Measurements from ENCODE around the gene ARHGAP23. TPM values are rescaled to one million over a fixed set of nuclear protein-coding genes. Genes with fewer than 3 reads are reported as not detected.

The ARHGAP23 gene
- total RNA-seq, 2 experiments from 2014 or later: 0.73 TPM; not detected in 1

GRCh38 chr17:38541281-38541680, 113.0 kb downstream of the ARHGAP23 start:
- no peaks in the 10 kb centered on the region for H3K9me3 Mint-ChIP-seq
- peaks cover 0 to 7% of the 10 kb centered on the region in 2 experiments for H3K27me3 ChIP-seq (ENCODE audit: control insufficient read depth in 1 of 2, insufficient read depth in 2 of 2, low read length in 2 of 2)
- no peaks in the 10 kb centered on the region for H3K36me3 Mint-ChIP-seq (ENCODE audit: low read depth)

DNA sequence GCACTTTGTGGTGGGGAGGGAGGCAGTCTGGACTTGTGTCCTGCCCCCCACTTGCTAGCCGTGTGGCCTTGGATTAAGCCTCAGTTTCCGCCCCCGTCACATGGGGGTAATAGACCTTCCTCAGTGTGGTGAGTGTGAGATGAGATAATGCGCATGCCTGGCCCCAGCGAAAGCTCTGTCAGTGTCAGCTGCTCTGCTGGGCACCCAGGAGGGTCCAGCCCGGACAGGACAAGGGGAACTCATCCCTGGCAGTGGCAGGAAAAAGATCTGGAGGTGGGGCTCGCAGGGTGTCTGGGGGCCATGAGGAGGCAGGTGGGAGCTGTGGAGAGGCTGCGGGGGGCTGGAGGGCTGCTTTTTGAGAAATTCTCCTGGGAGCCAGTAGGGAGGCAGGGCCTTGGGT, 114.0 kb downstream of the ARHGAP23 start:
- no peak overlapping the region for H3K4me3 ChIP-seq (ENCODE audit: low read length)
- no peaks in the 10 kb centered on the region for H3K4me1 ChIP-seq (ENCODE audit: insufficient read depth, low read length)
- Mint-ChIP-seq H3K27ac (no peak overlapping the region), H3K27me3 (peaks cover 21% of the 10 kb centered on the region), H3K36me3 (ENCODE audit: low read depth) (no peaks in the 10 kb centered on the region), H3K4me3 (no peak overlapping the region), H3K9me3 (no peaks in the 10 kb centered on the region), H3K4me1 (ENCODE audit: low read depth) (no peaks in the 10 kb centered on the region)
- no peak for TF ChIP-seq CTCF (IDR thresholded peaks at IDR 0.05)
- no peak for DNase-seq
- H3K27me3 ChIP-seq (ENCODE audit: control insufficient read depth in 1 of 2, insufficient read depth in 2 of 2, low read length in 2 of 2): peaks cover 0 to 7% of the 10 kb centered on the region in 2 experiments
- H3K36me3 ChIP-seq (ENCODE audit: insufficient read depth, low read length): no peaks in the 10 kb centered on the region
- ATAC-seq (ENCODE audit: poor library complexity): no peak
- POLR2A ChIA-PET: no interaction called here
- H3K9me3 ChIP-seq (ENCODE audit: control insufficient read depth in 1 of 2, insufficient read depth in 1 of 2, low read length in 2 of 2): no peaks in the 10 kb centered on the region
- CTCF ChIA-PET: no interaction called here
- no peak overlapping the region for H3K27ac ChIP-seq (ENCODE audit: low read depth in 1 of 2, low read length in 2 of 2)
- intact Hi-C loops (cut with DNase I, micrococcal nuclease): no loop called here

More at GRCh38 chr17:38541281-38541680, 113.0 kb downstream of the ARHGAP23 start:
- ChIA-PET POLR2A (no interaction called here), CTCF (no interaction called here)
- Mint-ChIP-seq H3K4me1 (ENCODE audit: low read depth) (no peaks in the 10 kb centered on the region), H3K4me3 (no peak overlapping the region), H3K27ac (no peak overlapping the region), H3K27me3 (peaks cover 17% of the 10 kb centered on the region)
- H3K9me3 ChIP-seq (ENCODE audit: control insufficient read depth in 1 of 2, insufficient read depth in 1 of 2, low read length in 2 of 2): no peaks in the 10 kb centered on the region
- DNase-seq: no peak
- no peak for TF ChIP-seq CTCF (IDR thresholded peaks at IDR 0.05)
- H3K27ac ChIP-seq (ENCODE audit: low read depth in 1 of 2, low read length in 2 of 2): no peak overlapping the region
- no peak overlapping the region for H3K4me3 ChIP-seq (ENCODE audit: low read length)
- no peaks in the 10 kb centered on the region for H3K36me3 ChIP-seq (ENCODE audit: insufficient read depth, low read length)
- no peak for ATAC-seq (ENCODE audit: poor library complexity)
- H3K4me1 ChIP-seq (ENCODE audit: insufficient read depth, low read length): no peaks in the 10 kb centered on the region
- intact Hi-C loops (cut with DNase I, micrococcal nuclease): no loop called here

DNA sequence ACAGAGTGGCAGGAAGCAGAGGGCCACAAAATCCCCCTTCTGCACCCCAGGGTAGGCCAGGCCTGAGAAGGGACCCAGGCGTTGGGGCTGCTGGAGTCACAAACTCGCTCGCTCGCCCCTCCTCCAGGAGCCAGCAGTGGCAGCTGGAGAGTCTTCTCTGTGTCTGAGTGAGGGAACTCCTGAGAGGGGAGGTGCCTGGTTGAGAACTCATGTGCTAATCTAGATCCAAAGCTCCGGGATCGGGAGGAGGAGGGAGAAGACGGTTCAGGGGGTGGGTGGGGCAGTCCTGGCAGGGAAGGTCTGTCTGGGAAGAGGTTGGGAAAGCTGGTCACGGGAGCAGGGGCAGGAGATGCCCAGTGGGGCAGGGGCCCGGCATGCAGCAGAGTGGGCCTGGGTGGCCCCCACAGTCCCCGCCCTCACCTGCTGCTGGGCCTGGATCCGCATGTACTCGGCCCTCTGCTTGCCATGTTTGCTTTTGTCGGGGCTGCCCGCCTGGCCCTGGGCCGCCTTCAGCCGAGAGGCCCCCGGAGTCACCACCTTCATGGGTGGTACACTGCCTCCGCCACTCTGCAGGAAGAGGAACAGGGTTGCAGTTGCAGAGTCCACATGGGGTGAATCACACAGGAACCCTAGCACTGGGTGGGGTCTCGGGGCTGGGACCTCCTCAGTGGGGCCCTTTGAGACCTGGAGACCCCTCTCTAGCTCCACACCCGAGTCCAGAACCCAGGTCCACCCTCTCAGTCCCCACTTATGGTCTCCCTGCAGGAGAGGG, 115.3 kb downstream of the ARHGAP23 start:
- H3K9me3 ChIP-seq (ENCODE audit: control insufficient read depth in 1 of 2, insufficient read depth in 1 of 2, low read length in 2 of 2): no peaks in the 10 kb centered on the region
- CTCF ChIA-PET: no interaction called here
- DNase-seq: no peak
- H3K27ac Mint-ChIP-seq: no peak overlapping the region
- H3K9me3 Mint-ChIP-seq: no peaks in the 10 kb centered on the region
- no peaks in the 10 kb centered on the region for H3K36me3 ChIP-seq (ENCODE audit: insufficient read depth, low read length)
- no peak overlapping the region for H3K4me3 Mint-ChIP-seq
- H3K4me3 ChIP-seq (ENCODE audit: low read length): no peak overlapping the region
- H3K27me3 ChIP-seq (ENCODE audit: control insufficient read depth in 1 of 2, insufficient read depth in 2 of 2, low read length in 2 of 2): peaks cover 0 to 9% of the 10 kb centered on the region in 2 experiments
- no peaks in the 10 kb centered on the region for H3K4me1 Mint-ChIP-seq (ENCODE audit: low read depth)
- no peak for TF ChIP-seq CTCF (IDR thresholded peaks at IDR 0.05)
- no peak for ATAC-seq (ENCODE audit: poor library complexity)
- no peak overlapping the region for H3K27ac ChIP-seq (ENCODE audit: low read depth in 1 of 2, low read length in 2 of 2)
- intact Hi-C loops (cut with DNase I, micrococcal nuclease): no loop called here
- no peaks in the 10 kb centered on the region for H3K36me3 Mint-ChIP-seq (ENCODE audit: low read depth)
- POLR2A ChIA-PET: no interaction called here
- H3K27me3 Mint-ChIP-seq: peaks cover 20% of the 10 kb centered on the region
- no peaks in the 10 kb centered on the region for H3K4me1 ChIP-seq (ENCODE audit: insufficient read depth, low read length)

Measured in CD4-positive, alpha-beta T cell (primary cell).